T47D (cell line): Measurements from ENCODE around the gene FARSA.
"Not testable (repeated sequence)": the region's sequence is repeated elsewhere in the genome, so short reads cannot be mapped to it uniquely, and the experiment has no call there.

ENCODE experiments used
- DNase-seq, 2 experiments: peaks; one replicate each; pipeline versions ENCODE4 v3.0.0 to v3.0.0-alpha.2; 2011 to 2012; ENCODE audit warnings: low read depth in 1 of 2, low spot score in 1 of 2
- JUND ChIP-seq: IDR thresholded peaks from 2 replicates; pipeline ENCODE4 v1.6.1; 2012; ENCODE audit warnings: low read depth
- in situ Hi-C: cut with HindIII; loops from 2 replicates; pipeline ENCODE4 v1.10.0; 2016; ENCODE audit warnings: low sequenced_read_pairs, low pct_unique_long_range_greater_than_20kb

The FARSA gene

DNA sequence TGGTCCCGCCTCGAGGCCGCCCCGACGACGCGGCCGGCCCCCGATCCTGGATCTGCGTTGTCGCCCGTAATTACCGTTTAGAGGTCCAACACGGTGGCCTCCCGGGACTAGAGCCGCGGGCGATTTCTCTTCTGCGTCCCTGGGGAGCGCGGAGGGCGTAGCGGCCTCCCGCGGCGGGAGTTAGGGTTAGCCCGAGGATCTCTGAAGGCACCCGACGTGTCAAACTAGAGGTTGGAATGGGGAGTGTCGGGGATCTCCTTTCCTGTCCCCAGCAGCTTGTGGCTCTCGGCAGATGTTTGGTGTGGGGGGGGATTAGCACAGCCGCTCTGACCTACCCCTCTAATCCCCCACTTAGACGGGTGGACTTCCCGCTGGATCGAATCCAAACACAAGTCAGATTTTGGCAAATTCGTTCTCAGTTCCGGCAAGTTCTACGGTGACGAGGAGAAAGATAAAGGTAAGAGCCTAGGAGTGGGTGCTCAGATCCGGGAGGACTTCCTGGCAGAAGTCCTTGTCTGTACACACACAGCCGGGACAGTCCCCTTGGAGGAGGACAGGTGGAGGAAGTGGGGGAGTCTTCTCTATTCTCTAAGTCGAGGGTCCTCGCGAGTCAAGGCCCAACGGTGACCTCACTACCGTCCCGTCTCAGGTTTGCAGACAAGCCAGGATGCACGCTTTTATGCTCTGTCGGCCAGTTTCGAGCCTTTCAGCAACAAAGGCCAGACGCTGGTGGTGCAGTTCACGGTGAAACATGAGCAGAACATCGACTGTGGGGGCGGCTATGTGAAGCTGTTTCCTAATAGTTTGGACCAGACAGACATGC is 5.5 kb upstream of the FARSA start:
- DNase-seq = peak in 1 of 2 experiments; percentile 52
- TF ChIP-seq JUND = no peak
- in situ Hi-C loops = no loop called here

GRCh38 chr19:12937927-12938778 is 4.6 kb upstream of the FARSA start, which contains the start of gene CALR:
Gene CALR (plus strand): TSS chr19:12938609. CDS start chr19:12938680, 71 bp downstream.
- TF ChIP-seq JUND = no peak
- in situ Hi-C loops = no loop called here
- peak; percentile 96 to 99 for DNase-seq

DNA sequence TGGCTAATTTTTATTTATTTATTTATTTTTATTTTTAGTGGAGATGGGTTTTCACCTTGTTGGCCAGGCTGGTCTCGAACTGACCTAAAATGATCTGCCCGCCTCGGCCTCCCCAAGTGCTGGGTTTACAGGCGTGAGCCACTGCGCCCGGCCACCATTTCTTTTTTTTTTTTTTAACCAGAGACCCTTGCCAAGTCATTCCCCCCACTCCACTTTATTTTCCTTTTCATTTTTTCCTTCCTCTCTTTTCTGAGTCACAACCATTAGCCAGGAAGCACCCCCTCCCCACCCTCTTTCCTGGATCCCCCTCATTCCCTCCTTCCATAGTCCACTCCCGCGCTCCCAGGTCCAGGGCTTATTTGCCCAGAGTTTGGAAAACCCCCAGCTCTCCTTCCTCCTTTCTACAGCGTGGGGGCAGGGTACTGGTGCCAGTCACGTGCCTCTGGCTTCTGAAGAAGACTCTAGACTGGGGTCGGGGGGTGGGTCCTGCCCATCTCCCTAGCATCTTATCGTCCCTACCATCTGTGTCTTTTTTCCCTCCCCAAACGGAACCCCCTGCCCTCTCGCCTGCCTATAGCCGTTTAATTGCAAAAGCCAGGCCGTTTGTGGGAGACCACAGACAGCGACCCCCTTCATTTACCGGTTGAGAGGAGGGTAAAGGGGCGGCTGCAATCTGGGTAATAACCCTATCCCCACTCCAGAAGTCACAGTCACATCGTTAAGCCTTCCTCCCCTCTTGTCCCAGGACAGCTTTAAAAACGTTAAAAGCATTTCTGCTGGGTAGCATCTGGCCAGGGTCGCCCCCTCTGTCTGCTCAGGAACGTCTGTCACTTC is 3.8 kb upstream of the FARSA start:
- in situ Hi-C loops = no loop called here
- no peak for DNase-seq
- no peak for TF ChIP-seq JUND

- no peak for TF ChIP-seq JUND
- no peak for DNase-seq
- in situ Hi-C loops = no loop called here
These were observed 3.1 kb upstream of the FARSA start for GRCh38 chr19:12936582-12936981.

- TF ChIP-seq JUND = no peak
- no peak for DNase-seq
- in situ Hi-C loops = no loop called here
These were observed 1.6 kb upstream of the FARSA start for GRCh38 chr19:12935071-12935470.

DNA sequence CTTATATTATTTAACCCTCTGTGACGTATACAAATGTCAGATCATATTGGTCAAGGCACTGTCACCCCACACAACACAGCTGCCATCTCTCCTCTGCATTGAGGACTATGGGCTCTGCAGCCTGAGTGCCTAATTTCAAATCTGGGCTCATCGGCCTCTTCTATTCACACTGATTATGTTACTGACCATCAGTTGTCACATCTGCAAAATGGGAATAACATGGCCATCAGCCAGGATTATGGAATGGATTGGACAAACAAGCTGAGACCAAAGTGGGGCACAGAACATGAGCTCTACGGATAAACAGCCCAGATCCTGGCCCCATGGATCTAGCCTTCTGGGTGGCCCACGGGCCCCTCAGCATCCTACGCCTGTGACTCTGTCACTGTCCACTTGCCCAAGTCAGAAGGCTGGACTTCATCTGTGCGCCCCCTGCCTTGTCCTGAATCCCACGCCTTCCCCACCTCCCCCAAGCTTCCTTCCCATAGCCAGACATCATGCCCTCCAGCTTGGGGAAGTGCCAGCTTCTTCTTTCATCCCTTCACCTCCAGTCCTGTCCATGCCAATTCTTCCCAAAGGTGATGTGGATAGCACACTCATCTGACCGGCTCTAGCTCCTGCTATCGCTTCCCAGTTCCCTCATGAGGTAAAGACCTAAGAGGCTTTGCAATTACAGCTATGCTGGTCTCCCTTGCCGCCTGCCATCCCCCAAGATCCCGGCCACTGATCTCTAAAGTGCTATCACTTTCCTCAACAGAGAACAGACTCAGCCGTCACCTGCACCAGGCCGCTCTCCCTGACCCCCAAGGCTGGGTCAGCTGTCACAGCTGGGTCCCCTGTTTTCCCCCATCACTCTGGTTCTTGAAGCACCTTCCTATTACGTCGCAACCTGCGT is 872 bp downstream of the FARSA start:
- no peak for DNase-seq
- no peak for TF ChIP-seq JUND
- in situ Hi-C loops = no loop called here

- no peak for TF ChIP-seq JUND
- in situ Hi-C loops = no loop called here
- DNase-seq = no peak
These were observed 3.4 kb downstream of the FARSA start for GRCh38 chr19:12930002-12930645.

GRCh38 chr19:12924621-12925310 is 8.7 kb downstream of the FARSA start:
- no peak for DNase-seq
- in situ Hi-C loops = no loop called here
- TF ChIP-seq JUND = no peak

- in situ Hi-C loops = no loop called here
- no peak for TF ChIP-seq JUND
- no peak for DNase-seq
These were observed 10.6 kb downstream of the FARSA start for GRCh38 chr19:12922959-12923358.

DNA sequence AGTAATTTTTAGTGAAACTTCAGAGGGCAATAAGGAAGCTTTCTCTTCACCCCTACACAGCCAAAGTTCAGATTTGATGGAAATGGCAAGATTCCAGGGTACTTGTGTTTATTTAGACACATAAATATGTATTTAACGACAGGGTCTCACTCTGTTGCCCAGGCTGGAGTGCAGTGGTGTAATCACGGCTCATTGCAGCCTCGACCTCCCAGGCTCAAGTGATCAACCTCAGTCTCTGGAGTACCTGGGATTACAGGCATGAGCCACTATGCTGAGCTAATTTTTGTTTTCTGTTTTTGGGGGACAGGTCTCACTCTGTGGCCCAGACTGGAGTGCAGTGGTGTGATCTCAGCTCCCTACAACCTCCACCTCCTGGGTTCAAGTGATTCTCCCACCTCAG is 12.5 kb downstream of the FARSA start:
- DNase-seq = no peak
- in situ Hi-C loops = no loop called here
- TF ChIP-seq JUND = no peak

DNA sequence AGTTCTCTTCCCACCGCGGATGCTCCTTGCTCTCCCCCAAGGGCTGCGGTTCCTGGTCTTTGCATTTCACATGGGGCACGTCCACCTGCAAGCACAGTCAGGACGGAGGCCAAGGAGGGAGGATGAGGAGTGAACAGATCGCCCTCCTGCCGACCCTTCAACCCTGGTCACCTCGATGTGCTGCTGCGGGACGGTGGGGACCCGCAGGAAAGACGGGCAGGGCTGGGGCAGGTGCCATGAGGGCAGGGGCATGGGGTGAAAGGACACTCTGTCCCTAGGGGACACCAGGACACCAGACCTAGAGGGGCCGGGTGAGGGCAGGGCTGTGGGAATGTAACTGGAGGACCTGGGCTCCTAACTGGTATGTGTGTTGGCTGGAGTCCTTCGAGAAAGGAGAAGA is 15.3 kb downstream of the FARSA start:
- no peak for DNase-seq
- TF ChIP-seq JUND = no peak
- in situ Hi-C loops = no loop called here

GRCh38 chr19:12915860-12916259 is 17.7 kb downstream of the FARSA start:
- in situ Hi-C loops, DNase-seq: not testable (repeated sequence)
